ENCODE measurements around the gene LRRC34. TPM values are rescaled to one million over a fixed set of nuclear protein-coding genes. Genes with fewer than 3 reads are reported as not detected.

The LRRC34 gene
- total RNA-seq, 1 experiment from 2014 or later = not detected

DNA sequence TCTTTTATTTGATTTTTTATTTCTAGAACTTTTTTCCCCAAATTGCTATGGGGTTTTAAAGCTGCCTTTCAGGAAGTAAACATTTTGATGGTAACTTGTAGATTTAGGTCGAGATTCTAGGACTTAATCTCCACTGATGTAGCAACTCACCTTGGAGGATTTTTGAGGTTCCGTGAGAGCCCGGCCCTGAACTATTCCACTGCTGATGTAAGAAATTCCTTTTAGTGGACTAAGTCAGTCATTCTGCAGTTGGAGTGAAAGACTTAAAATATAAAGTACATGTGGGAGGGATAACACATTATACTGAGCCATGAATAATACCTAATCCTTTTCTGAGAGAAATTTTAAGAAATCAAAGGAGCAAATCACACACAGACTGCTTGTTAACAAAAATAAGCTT lies 12.6 kb upstream of the LRRC34 start:
- DNase-seq = no peak
- CTCF ChIA-PET = no interaction called here
- Mint-ChIP-seq H3K9me3 (ENCODE audit: unreplicated experiment) (no peaks in the 10 kb centered on the region), H3K4me1 (ENCODE audit: low read depth, unreplicated experiment) (peaks cover 7% of the 10 kb centered on the region), H3K27me3 (ENCODE audit: insufficient read depth, unreplicated experiment) (peaks cover 14% of the 10 kb centered on the region), H3K27ac (ENCODE audit: unreplicated experiment) (no peak overlapping the region), H3K4me3 (ENCODE audit: unreplicated experiment) (no peak overlapping the region), H3K36me3 (ENCODE audit: insufficient read depth, unreplicated experiment) (no peaks in the 10 kb centered on the region)
- no peaks in the 10 kb centered on the region for H3K36me3 ChIP-seq (ENCODE audit: control insufficient read depth, insufficient read depth, low read length)
- TF ChIP-seq, protein P1, sequence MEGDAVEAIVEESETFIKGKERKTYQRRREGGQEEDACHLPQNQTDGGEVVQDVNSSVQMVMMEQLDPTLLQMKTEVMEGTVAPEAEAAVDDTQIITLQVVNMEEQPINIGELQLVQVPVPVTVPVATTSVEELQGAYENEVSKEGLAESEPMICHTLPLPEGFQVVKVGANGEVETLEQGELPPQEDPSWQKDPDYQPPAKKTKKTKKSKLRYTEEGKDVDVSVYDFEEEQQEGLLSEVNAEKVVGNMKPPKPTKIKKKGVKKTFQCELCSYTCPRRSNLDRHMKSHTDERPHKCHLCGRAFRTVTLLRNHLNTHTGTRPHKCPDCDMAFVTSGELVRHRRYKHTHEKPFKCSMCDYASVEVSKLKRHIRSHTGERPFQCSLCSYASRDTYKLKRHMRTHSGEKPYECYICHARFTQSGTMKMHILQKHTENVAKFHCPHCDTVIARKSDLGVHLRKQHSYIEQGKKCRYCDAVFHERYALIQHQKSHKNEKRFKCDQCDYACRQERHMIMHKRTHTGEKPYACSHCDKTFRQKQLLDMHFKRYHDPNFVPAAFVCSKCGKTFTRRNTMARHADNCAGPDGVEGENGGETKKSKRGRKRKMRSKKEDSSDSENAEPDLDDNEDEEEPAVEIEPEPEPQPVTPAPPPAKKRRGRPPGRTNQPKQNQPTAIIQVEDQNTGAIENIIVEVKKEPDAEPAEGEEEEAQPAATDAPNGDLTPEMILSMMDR (IDR thresholded peaks at IDR 0.05; ENCODE audit: insufficient read depth in 1 of 2, low read depth in 1 of 2, low read length in 1 of 2, severe bottlenecking in 1 of 2, unreplicated experiment in 1 of 2) = no peak
- H3K9me3 ChIP-seq = no peaks in the 10 kb centered on the region
- intact Hi-C loops (cut with micrococcal nuclease; ENCODE audit: unreplicated experiment) = no loop called here
- H3K4me1 ChIP-seq = no peaks in the 10 kb centered on the region
- H3K27me3 ChIP-seq (replicated peaks; ENCODE audit: control insufficient read depth, insufficient read depth, low read length) = no peaks in the 10 kb centered on the region; the same call in 1 of the 2 replicates
- BruUV-seq (replicated peaks) = no TSS peak
- POLR2A ChIA-PET = no interaction called here
- H3K4me3 ChIP-seq (ENCODE audit: low read depth, low read length) = no peak overlapping the region

DNA sequence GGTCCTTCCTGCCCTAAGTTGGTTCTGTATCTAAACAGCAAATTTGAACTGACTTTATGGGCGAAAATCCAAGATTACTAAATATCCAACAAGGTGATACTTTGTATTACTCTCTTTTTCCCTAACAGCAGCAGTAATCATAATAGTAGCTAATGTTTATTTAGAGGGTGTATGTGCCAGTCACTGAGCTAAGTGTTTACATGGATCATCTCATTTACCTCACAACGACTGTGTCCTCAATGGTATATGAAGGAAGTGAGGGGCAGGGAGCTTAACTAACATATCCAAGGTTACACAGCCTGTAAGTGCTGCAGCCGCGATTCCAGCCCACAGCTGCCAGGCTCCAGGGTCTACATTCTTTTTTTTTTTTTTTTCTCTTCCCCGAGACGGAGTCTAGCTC lies 10.3 kb upstream of the LRRC34 start:
- no peaks in the 10 kb centered on the region for H3K9me3 Mint-ChIP-seq (ENCODE audit: unreplicated experiment)
- H3K27ac Mint-ChIP-seq (ENCODE audit: unreplicated experiment) = no peak overlapping the region
- ChIA-PET CTCF (no interaction called here), POLR2A (no interaction called here)
- TF ChIP-seq, protein P1 (IDR thresholded peaks at IDR 0.05; ENCODE audit: insufficient read depth in 1 of 2, low read depth in 1 of 2, low read length in 1 of 2, severe bottlenecking in 1 of 2, unreplicated experiment in 1 of 2) = no peak
- no TSS peak for BruUV-seq (replicated peaks)
- no peaks in the 10 kb centered on the region; the same call in 1 of the 2 replicates for H3K27me3 ChIP-seq (replicated peaks; ENCODE audit: control insufficient read depth, insufficient read depth, low read length)
- peaks cover 19% of the 10 kb centered on the region for H3K27me3 Mint-ChIP-seq (ENCODE audit: insufficient read depth, unreplicated experiment)
- H3K4me1 ChIP-seq = no peaks in the 10 kb centered on the region
- peaks cover 7% of the 10 kb centered on the region for H3K4me1 Mint-ChIP-seq (ENCODE audit: low read depth, unreplicated experiment)
- H3K4me3 Mint-ChIP-seq (ENCODE audit: unreplicated experiment) = peak overlapping the region; percentile 77
- H3K9me3 ChIP-seq = no peaks in the 10 kb centered on the region
- DNase-seq = no peak
- H3K4me3 ChIP-seq (ENCODE audit: low read depth, low read length) = no peak overlapping the region
- intact Hi-C loops (cut with micrococcal nuclease; ENCODE audit: unreplicated experiment) = no loop called here
- H3K36me3 ChIP-seq (ENCODE audit: control insufficient read depth, insufficient read depth, low read length) = no peaks in the 10 kb centered on the region
- H3K36me3 Mint-ChIP-seq (ENCODE audit: insufficient read depth, unreplicated experiment) = no peaks in the 10 kb centered on the region

DNA sequence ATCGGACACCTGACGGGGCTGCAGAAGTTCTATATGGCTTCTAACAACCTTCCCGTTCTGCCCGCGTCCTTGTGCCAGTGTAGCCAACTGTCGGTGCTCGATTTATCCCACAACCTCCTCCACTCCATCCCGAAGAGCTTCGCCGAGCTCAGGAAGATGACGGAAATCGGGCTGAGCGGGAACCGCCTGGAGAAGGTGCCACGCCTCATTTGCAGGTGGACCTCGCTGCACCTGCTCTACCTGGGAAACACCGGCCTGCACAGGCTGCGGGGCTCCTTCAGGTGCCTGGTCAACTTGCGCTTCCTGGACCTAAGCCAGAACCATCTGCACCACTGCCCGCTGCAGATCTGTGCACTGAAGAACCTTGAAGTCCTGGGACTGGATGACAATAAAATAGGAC lies 9.8 kb upstream of the LRRC34 start:
- H3K36me3 Mint-ChIP-seq (ENCODE audit: insufficient read depth, unreplicated experiment) = no peaks in the 10 kb centered on the region
- BruUV-seq (replicated peaks) = no TSS peak
- intact Hi-C loops (cut with micrococcal nuclease; ENCODE audit: unreplicated experiment) = no loop called here
- no peaks in the 10 kb centered on the region for H3K4me1 ChIP-seq
- H3K9me3 Mint-ChIP-seq (ENCODE audit: unreplicated experiment) = peaks cover 3% of the 10 kb centered on the region
- peak overlapping the region; percentile 41 for H3K4me3 ChIP-seq (ENCODE audit: low read depth, low read length)
- ChIA-PET POLR2A (no interaction called here), CTCF (no interaction called here)
- TF ChIP-seq, protein P1 (IDR thresholded peaks at IDR 0.05; ENCODE audit: insufficient read depth in 1 of 2, low read depth in 1 of 2, low read length in 1 of 2, severe bottlenecking in 1 of 2, unreplicated experiment in 1 of 2) = no peak
- no peaks in the 10 kb centered on the region; the same call in 1 of the 2 replicates for H3K27me3 ChIP-seq (replicated peaks; ENCODE audit: control insufficient read depth, insufficient read depth, low read length)
- no peaks in the 10 kb centered on the region for H3K36me3 ChIP-seq (ENCODE audit: control insufficient read depth, insufficient read depth, low read length)
- no peak overlapping the region for H3K27ac Mint-ChIP-seq (ENCODE audit: unreplicated experiment)
- peaks cover 7% of the 10 kb centered on the region for H3K4me1 Mint-ChIP-seq (ENCODE audit: low read depth, unreplicated experiment)
- peak overlapping the region; percentile 77 for H3K4me3 Mint-ChIP-seq (ENCODE audit: unreplicated experiment)
- DNase-seq = peak in 1 of 2 experiments; percentile 36
- H3K9me3 ChIP-seq = no peaks in the 10 kb centered on the region
- peaks cover 22% of the 10 kb centered on the region for H3K27me3 Mint-ChIP-seq (ENCODE audit: insufficient read depth, unreplicated experiment)

Measured in Caco-2 (cell line).